NCI-H1105 treated with DMSO at 0.1 percent for 48 hours (cell line): Measurements from ENCODE around the gene MYORG.

Source experiments
- DNase-seq: peaks from one replicate; lab custom pipeline; 2025; lab: John Stamatoyannopoulos, UW

MYORG gene

DNA sequence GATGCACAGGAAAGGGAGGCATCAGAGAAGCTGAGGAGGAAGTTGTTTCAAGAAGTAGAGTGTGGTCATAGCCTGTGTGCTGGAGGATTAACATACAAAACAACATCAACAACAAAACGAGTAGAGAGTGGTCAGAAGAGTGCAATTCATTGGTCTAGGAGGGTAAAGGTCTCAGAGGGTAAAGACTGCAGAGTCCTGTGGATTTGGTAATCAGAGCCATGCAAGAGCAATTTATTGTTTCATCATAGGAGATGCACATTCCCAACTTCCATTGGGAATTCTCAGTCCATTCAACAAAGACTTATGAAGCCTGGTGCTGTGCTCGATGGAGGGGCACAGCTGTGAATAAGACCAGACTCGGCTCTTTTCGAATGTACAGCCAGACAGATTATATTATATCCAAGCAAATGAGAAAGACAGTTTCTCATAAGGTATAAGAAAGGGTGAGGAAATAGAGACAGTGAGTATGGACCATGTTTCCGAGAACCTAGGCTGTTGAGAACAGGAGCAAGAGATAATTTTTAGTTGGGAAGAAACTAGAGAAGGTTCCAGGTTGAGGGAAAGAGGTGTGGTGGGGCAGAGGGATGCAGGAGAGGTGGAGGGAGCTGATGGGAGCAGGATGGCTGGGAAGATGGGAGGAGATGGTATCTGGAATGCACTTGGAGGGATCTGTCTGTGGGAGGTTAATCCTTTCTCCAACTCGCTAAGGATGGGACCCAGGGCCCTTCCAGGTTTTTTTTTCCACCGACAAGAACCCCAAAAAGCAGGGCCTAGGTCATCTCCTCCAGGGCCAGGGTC, 7.9 kb upstream of the MYORG start:
- no peak for DNase-seq

DNA sequence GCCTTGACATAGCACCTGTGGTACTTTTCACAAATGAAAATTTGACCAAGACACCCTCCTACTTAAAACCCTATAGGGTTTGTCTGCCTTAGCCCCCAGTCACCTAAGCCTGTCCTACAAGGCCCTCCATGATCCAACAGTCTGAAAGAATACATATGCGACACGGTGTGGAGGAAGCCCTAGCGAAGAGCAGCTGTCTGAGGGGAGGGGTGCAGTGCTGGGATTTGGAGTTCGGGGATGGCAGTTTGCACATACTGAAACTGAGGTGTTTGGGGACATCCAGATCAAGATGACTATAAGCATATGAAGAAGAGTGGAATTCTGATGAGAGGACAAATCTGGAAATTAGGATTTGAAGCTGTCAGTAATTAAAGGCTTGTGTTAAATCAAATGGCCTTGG, 7.2 kb upstream of the MYORG start:
- DNase-seq = no peak

DNA sequence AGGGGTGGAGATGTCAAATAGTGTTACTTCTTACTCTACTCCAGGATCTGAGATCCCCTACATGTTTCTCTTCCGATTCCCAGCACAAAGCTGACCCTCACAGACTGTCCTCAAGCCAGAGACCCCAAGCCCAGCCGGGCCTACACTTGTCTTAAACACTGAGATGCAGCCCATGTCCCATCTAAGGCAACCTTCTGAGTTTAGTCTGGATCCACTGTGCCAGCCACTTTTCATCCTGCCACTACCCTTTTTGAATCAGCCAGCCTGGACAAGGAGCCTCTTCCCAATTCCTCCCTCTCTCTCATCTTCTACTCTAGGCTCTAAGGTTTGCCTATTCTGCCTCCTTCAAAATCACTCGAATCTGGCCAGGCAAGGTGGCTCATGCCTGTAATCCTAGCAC, 6.2 kb upstream of the MYORG start:
- DNase-seq = no peak

DNA sequence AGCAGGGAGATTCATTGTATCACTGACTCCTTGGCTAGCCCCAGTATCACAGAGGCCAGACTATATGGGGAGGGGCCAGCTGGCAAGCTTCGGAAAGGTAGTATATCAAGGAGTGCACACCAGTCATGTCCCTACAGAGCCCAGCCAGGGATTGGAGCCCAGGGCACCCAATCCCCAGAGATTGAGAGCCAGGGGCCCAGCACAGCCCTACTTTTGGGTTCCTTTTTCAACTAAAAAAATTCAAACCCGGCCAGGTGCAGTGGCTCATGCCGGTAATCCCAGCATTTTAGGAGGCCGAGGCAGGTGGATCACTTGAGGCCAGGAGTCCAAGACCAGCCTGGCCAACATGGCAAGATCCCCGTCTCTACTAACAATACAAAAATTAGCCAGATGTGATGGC, 5.4 kb upstream of the MYORG start:
- DNase-seq = no peak

DNA sequence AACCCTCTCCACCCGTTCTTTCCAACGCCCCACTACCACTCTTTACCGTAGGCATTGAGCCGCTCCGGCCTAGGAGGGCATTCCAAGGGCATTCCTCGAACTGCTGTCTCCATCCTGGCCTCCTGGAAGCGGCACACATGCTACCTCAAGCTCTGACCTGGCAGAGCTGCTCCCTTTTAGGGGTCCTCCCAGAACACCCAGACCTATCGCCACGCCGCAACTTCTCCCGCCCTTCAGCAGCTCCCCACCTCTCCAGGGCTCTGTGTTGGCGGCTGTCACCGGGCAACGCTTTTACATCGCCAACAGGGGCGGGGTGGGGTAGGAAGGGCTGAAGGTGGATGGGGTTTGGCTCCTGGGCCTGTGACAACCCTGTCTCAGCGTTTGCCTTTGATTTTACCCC, 4.6 kb upstream of the MYORG start:
- peak; percentile 14 for DNase-seq

DNA sequence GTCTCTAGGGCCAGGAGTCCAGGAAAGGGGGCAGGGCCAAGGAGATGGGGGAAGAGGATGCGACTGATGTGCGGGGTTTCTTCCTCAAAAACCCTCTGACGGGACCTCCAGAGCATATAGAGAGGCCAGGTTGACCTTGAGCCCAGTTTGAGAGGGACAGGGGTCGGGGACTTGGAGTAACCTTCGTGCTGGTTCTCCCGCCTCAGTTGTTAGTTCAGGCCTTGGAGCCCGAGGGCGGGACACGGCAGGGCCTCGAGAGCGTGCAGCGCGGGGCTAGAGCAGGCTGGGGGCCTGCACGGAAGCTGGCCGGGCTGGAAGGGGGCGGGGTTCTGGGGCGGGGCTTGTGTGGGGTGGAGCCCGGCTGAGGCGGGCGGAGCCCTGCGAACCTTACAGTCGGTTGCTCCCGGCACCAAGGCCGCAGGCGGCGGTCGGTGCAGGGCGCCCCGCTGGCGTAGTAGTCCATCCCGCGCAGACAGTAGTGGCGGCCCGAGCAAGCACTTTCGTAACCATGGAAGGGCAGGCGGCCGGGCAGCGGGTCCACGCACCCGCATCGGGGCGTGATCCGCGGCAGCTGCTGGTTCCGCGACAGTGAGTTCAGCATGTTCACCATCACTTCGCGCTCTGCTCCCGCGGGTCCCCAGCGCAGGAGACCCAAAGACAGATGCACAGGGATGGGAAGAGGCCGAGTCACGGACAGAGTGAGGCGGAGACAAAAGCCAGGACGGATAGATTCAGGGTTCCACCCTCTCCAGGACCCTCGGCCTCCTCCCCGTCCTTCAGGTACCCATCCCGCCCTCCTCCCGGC, 4.0 kb upstream of the MYORG start:
- peak; percentile 55 for DNase-seq

DNA sequence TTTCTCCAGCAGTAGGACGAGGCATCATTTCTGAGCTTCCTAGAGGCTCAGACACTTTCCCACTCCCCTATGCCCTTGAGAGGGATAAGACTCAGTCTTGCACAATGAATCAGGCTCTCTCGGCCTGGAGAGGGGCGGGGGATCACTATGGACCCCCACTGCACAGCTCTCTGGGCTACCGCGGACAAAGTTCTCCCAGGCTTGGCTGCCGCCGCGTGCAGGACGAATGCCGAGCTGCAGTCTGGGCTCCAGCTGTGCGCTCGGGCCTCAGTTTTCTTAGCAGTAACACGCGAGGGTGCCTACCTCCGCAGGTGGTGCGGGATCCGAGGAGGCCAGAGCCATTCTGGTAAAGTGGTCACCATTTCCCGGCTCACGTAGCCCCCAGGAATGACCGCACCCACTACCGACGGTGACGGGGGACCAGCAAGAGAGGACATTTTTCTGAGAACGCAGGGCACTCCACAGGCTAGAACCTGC, 3.4 kb upstream of the MYORG start:
- peak; percentile 48 for DNase-seq

DNA sequence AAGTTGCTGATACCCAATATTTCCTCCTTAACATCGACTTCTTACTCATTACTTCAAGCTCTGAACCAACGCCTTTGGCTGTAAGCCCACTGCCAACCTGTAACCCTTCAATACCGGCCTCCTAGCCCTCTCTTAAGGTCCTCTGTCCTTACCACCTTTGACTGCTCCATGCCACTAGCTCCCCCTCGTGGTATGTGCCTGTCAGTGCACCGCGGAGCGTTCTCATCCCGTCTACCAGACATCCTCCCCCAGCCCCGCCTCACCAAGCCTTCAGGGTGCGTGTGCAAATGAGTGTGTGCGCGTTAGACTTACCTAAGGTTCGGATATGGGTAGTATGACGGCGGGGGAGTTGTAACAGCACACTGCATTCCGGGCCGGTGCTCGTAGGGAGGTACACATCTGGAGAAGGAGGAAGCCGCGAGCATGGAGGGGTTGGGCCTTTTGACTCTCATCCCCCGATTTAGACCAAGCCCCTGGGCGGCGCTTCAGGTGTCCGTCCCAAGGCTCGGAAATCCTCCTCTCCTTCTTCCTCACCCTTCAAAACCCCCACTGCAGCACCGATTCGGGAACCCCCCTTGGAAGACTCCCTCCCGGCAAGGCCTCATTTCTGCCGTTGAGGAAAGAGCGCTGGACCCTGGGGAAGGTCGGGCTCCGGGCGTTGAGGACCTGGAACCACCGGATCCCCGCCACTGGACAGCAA, 2.8 kb upstream of the MYORG start:
- peak; percentile 81 for DNase-seq

DNA sequence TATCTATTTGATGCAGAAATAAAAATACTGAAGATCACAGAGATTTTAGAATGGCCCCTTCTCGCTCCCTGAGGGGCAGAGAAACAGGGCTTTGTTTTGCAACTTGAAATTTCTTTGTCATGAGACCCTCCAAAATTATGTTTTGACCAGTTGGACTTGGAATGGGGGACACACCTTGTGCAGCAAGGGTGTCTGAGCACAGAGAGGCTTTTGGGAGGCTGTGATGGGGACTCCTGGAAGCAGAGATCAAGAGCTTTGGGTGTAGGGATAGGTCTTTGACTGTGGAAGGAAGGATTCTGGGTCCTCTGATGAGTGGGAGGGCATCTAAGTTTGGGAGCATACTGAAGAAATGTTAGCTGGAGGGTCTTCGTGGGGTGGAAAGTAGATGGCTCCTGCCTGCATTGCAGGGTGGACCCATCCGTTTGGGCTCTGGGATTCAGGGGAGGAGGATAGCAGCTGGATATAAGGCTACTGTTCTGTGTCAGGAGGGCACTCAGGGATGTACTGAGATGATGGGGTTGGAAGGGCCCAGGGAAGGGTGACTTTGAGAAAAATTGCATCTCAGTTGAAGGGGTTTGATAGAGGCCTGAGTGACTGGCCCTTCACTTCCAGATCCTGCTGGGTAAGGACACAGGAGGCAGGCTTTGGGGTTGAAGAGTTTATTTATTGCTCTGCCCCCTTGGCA, 1.8 kb upstream of the MYORG start:
- DNase-seq = no peak

DNA sequence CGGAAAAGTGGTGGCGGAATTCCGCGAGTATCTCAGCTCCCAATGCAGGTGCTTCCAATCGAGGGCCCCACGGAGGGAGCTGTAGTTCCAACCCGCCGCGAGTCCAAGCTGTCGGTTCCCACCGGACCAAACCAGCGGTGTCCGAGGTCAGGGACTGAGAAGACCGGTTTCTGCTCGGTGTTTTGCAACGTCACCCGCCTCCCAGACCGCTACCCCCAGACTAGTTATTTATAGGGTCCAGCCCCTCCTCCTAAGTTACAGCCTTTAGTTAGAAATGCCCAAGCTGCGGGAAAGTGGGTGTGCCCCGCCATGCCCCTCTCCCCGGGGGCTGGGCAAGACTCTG, 677 bp upstream of the MYORG start:
- DNase-seq = no peak

DNA sequence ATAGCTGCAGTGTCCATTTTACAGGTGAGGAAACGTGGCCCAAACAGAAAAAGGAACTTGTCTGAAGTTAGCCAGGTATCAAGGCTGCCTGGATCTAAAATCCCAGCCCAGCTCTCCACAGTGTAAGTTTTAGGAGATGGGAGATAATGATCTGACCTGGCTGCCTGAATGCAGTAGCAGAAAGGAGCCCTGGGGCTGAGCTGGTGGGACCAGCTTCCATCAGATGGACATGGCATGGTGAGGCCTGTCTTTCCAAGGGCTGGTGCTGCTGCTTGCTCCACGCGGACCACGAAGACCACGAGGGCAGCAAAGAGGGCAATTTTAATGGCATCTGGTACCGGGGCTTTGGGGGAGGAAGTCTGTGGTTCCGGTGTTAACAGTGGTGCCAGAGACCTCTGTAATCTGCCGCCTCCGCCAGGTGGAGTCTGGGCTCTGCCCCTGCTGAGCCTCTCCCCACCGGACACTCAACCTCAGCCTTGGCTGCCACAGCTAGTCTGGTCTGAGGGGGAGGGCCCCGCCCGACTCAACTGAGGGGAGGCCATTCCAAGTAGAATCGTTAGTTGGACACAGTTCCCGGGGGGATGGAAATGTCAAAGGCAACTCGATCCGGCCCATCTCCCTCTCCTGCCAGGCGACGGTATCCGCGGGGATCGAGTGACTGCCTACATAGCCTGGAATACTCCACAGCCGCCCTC, 650 bp downstream of the MYORG start:
- peak; percentile 21 for DNase-seq

DNA sequence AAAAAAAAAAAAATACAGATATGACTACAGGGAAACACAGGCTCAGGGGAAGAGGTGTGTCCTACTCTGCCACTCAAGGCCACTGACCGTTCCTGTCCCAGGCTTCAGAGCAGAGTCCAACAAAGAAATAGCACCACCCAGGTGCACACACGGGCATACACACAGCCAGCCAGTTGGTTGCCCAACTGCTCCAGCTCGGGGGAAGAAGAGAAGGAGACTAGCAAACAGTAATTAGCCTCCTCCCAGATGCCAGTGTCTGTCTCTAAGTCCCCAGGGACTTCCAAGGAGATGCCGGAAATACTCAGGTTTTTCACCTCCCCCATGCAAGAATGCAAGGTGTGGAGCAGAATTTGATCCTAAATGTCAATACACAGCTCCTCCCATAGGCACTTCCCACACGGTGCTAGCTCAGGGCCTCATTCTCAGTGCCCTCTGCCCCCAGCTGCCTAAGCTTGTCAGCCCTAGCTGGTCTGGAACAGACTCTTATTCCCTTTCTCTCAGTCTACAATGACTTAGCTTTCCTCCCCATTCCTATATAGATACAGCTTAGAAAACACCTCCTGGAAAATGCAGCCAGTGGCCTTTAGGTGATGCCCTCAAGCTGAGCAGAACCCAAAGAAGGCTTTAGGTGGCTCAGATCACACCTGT, 1.7 kb downstream of the MYORG start:
- no peak for DNase-seq

DNA sequence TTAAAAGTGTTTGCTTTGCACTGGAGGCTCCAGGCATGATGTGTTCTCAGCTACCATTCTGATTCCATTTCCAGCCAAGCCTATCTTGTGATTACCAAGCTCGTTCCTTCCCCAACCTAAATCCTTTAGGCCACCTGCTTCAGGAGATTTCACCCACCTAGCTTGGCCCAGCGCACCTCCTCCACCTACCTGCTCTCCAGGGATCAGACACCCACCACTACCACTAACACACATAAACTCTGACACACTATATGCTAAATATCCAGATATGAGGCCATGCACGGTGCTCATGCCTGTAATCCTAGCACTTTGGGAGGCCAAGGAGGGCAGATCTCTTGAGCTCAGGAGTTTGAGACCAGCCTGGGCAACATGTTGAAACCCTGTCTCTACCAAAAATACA, 2.4 kb downstream of the MYORG start:
- DNase-seq = no peak

DNA sequence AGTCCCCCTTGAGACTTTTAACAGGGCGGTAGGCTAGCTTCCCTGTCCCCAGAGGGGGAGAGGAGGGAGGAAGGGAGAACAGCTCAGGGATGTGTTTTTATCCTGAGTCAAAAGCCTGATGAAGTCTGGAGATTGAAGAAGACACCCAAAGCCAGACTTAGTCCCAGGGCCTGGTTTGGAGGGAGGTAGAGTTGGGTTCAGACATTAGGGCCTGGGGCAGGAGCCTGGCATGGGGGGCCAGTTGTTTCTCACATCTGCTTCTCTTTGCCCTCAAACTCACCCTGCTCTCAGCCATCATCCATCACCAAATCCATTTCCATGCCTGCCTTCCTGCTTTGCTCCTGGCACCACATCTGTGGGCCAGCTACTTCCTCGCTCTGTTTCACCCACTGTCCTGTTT, 2.9 kb downstream of the MYORG start:
- no peak for DNase-seq

DNA sequence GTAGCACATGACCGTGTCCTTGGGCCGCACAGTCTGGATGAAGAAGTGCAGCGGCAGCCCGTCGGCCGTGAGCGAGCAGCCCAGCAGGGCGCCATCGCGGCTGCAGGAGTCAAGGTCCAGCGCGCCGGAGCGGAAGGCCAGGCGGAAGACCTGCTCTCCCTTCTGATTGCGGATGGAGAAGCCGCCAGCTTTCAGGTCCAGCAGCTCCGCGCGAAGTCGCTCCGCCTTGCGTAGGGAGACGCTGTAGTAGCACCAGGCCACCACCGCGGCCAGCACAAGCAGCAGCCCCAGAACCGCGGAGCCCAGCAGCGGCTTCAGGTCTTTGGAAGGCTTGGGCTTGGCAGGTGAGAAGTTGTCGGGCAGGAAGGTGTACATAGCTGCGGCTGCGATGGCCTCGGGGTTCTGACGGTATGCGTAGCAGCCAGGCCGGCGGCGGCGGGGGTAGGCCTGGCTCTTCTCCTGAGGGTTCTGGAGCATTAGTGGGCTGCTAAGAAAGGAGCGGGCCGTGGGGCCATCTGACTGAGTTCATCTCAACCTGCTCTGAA, 4.2 kb downstream of the MYORG start:
- no peak for DNase-seq

DNA sequence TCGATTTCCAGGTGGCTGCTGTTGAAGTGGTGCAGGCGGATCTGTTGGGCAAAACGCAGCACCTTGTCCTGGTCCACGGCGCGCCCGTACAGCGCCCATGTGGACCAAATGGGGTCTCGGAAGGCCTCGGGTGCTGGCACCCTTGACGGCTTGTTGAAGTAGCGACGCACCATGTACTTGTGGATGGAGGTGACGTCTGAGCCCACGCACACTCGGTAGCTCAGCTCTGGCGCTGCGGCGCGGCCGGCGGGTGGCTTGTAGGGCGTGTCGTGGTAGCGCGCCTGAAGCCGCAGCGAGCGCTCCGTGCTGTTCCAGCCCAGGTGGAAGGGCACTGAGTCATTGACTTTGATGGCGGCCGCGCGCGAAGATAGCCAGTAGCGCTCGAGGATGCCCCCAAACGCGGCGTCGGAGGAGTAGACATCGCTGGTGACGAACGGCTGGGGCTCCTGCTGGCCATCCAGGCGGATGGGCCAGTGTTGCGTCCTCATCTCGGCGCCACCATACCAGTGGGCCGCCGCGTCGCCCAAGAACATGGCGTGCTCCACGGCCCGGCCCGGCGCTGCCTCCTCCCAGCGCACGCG, 4.7 kb downstream of the MYORG start:
- no peak for DNase-seq

DNA sequence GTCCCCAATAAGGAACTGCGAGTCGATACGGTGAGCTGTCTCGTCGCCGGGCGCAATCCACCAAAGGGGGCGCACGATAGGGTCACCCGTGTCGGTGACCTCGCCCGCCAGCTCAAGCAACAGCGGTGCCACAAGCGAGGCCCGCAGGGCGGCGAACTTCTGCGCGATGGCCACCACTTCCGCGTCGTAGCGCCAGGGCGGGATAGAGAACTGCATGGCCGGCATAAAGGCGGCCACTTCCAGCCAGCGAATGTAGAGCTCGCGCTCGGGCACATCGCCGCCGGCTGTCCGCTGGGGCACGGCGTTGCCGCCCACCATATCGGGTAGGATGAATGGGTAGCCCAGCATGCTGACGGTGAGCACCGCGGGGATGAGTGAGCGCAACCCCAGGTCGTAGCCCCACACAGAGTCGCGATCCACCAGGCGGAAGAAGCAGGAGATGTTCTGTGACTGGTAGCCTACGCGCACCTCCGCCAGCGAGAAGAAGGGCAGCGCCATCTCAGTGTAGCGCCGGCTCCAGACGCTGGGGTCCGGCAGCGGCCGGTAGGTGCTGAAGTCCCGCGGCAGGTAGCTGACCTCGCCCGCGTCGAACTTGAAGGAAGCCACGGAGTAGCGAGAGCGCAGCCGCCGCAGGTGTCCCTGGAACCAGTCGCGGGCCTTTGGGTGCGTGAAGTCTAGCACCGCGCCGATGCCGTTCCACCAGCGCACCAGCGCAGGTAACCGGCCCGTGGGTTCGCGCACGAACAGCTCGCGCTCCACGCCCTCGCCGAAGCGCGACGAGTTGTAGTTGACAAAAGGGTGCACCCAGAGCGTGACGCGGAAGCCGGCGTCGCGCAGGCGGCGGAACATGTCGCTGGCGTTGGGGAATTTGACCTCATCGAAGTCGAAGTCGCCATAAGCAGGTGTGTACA, 5.5 kb downstream of the MYORG start:
- DNase-seq = no peak

DNA sequence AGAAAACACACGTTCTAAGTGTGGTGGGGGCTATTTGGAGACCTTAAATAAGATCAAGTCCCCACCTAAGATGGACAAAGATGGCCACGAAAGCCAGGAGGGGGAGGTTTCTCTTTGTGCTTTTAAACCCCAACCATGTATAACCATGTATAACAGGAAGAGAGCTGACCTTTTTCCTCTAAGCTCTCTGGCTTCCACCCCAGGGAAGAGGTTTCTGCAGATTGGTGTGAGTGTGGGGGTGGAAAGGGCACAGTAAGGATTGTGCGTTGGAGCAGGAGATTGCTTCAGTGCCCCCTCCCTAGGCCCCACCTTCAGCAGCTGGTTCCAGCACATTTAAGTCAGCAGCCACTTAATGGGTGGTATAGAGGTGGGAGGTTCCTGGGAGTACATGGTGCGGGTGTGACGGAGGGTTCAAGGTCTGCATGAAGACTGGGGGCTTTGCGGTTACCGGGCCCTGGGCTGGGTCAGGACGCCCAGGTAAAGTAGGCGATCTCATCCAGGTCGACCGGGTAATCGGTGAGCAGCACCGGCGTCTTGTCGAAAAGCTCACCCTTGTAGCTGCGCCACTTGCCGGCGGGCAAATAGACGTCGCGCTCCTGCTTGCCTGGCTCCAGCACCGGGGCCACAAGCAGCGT, 6.2 kb downstream of the MYORG start:
- no peak for DNase-seq

DNA sequence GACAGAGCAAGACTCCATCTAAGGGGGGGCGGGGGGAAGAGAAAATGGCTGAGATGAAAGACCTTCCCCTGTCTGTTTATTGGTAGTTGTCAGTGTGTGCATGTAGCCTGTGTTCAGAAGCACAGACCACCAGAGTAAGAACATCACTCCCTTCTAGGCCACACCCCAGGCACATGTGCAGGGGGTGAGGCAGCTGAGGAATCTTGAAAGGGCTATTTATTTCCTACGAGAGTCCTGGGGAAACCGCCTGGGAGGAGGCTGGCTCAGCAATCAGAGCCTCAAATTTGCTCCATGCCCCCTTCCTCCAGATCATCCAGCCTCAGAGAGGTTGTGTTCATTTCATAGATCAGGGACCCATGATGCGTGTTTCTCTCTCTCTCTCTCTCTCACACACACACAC, 7.1 kb downstream of the MYORG start:
- no peak for DNase-seq
